Suppressor macrophage treated with lipopolysaccharide for 1 hour (primary cell): Measurements from ENCODE around the gene PUS3.
A peak's percentile ranks its signal among the peaks of the same experiment; 100 is the strongest.
"Not testable (repeated sequence)": the region's sequence is repeated elsewhere in the genome, so short reads cannot be mapped to it uniquely, and the experiment has no call there.

Experiments used
- DNase-seq, 3 donors: peaks; one replicate each; pipeline ENCODE4 v3.0.0-alpha.2; 2020 to 2022

The PUS3 gene

GRCh38 chr11:125916683-125917347 lies 13.8 kb upstream of the PUS3 start:
- DNase-seq = no peak

GRCh38 chr11:125914601-125915000 lies 11.6 kb upstream of the PUS3 start:
- DNase-seq = not testable (repeated sequence)

GRCh38 chr11:125910226-125910849 lies 7.3 kb upstream of the PUS3 start:
- DNase-seq = no peak

- DNase-seq = no peak
Observed at GRCh38 chr11:125904678-125905077, 1.7 kb upstream of the PUS3 start.

GRCh38 chr11:125903711-125904659 lies 979 bp upstream of the PUS3 start, which contains the start of gene DDX25:
DDX25 (plus strand) TSS chr11:125904508; CDS start chr11:125904518, 10 bp downstream.
- DNase-seq = peak; percentile 7 to 21 (median 14)

- peak in 1 of 3 donors; percentile 4 for DNase-seq
Observed at GRCh38 chr11:125902277-125902926, 604 bp downstream of the PUS3 start.

- no peak for DNase-seq
Observed at GRCh38 chr11:125901872-125902271, 1.1 kb downstream of the PUS3 start.

GRCh38 chr11:125892994-125893393 lies 10.0 kb downstream of the PUS3 start:
- DNase-seq = no peak

GRCh38 chr11:125892071-125892470 lies 10.9 kb downstream of the PUS3 start:
- no peak for DNase-seq

- DNase-seq = no peak
Observed at GRCh38 chr11:125890447-125891100, 12.4 kb downstream of the PUS3 start.

- peak; percentile 98 for DNase-seq
Observed at GRCh38 chr11:125887373-125888324, 15.4 kb downstream of the PUS3 start, which contains the start of gene HYLS1. HYLS1 (plus strand) TSS chr11:125887668; CDS start chr11:125899369, 11,701 bp downstream.

GRCh38 chr11:125886997-125887372 lies 16.0 kb downstream of the PUS3 start:
- peak in 2 of 3 donors; percentile 37 to 39 for DNase-seq

GRCh38 chr11:125883375-125883774 lies 19.6 kb downstream of the PUS3 start:
- no peak for DNase-seq

GRCh38 chr11:125881291-125881690 lies 21.7 kb downstream of the PUS3 start:
- DNase-seq = no peak

GRCh38 chr11:125874556-125875124 lies 28.4 kb downstream of the PUS3 start:
- peak; percentile 73 to 78 (median 78) for DNase-seq

- DNase-seq = no peak
Observed at GRCh38 chr11:125873881-125874555, 29.0 kb downstream of the PUS3 start.

- no peak for DNase-seq
Observed at GRCh38 chr11:125872138-125872491, 30.9 kb downstream of the PUS3 start.

GRCh38 chr11:125871391-125872137 lies 31.4 kb downstream of the PUS3 start:
- DNase-seq = peak in 2 of 3 donors; percentile 11 to 35

- DNase-seq = no peak
Observed at GRCh38 chr11:125869521-125869920, 33.5 kb downstream of the PUS3 start.
